GM23338 (cell line): ENCODE results near the gene ARHGAP28. TPM values are rescaled to one million over a fixed set of nuclear protein-coding genes. Genes with fewer than 3 reads are reported as not detected.

Experiments
- ATAC-seq: fragments of 200-7000 bp; cut with Tn5 transposase; 3 replicates; pipeline ENCODE4 v1.9.1; 2020
- DNase-seq: peaks from one replicate; pipeline ENCODE4 v3.0.0-alpha.2; 2015; ENCODE audit warnings: low spot score
- H2AFZ ChIP-seq: fragments of 200-600 bp; sonication (generic); 2 replicates; pipeline ENCODE4 v1.8.0; 2016; ENCODE audit warnings: antibody characterized with exemption, mild to moderate bottlenecking, moderate library complexity
- H3F3A ChIP-seq: fragments of 200-600 bp; sonication (generic); replicated peaks from 2 replicates; pipeline ENCODE4 v1.8.0; 2017; ENCODE audit warnings: antibody characterized with exemption, mixed run types, low read depth
- H3K27ac ChIP-seq: fragments of 200-600 bp; sonication (generic); 2 replicates; pipeline ENCODE4 v1.6.1; 2016; ENCODE audit warnings: low read depth
- H3K27me3 ChIP-seq: fragments of 200-600 bp; sonication (generic); 2 replicates; pipeline ENCODE4 v1.8.0; 2016; ENCODE audit warnings: mild to moderate bottlenecking, mixed run types, moderate library complexity; ENCODE audit not compliant: insufficient read depth
- H3K36me3 ChIP-seq: fragments of 200-600 bp; sonication (generic); 2 replicates; pipeline ENCODE4 v1.8.0; 2016; ENCODE audit warnings: mild to moderate bottlenecking; ENCODE audit not compliant: insufficient read depth
- H3K4me1 ChIP-seq: fragments of 200-600 bp; sonication (generic); 2 replicates; pipeline ENCODE4 v1.8.0; 2016; ENCODE audit warnings: mild to moderate bottlenecking, moderate library complexity; ENCODE audit not compliant: insufficient read depth
- H3K4me2 ChIP-seq: fragments of 200-600 bp; sonication (generic); 2 replicates; pipeline ENCODE4 v1.7.1; 2017; ENCODE audit warnings: mixed run types
- H3K4me3 ChIP-seq: fragments of 200-600 bp; sonication (generic); 2 replicates; pipeline ENCODE4 v1.6.1; 2016; ENCODE audit warnings: mixed run types
- H3K79me2 ChIP-seq: fragments of 200-600 bp; sonication (generic); replicated peaks from 2 replicates; pipeline ENCODE4 v1.8.0; 2017; ENCODE audit warnings: mild to moderate bottlenecking; ENCODE audit not compliant: insufficient read depth
- H3K9me2 ChIP-seq: fragments of 200-600 bp; sonication (generic); 2 replicates; pipeline ENCODE4 v1.8.0; 2017; ENCODE audit not compliant: insufficient read depth
- H4K20me1 ChIP-seq: fragments of 200-600 bp; sonication (generic); replicated peaks from 2 replicates; pipeline ENCODE4 v1.8.0; 2017; ENCODE audit warnings: mild to moderate bottlenecking; ENCODE audit not compliant: insufficient read depth
- H3K27ac Mint-ChIP-seq: 2 replicates; pipeline ENCODE4 v1.8.0; 2020; ENCODE audit warnings: inconsistent platforms, mild to moderate bottlenecking, moderate library complexity, mixed read lengths
- H3K27me3 Mint-ChIP-seq: 3 replicates; pipeline ENCODE4 v1.8.0; 2022; ENCODE audit warnings: low read depth, mild to moderate bottlenecking, moderate library complexity, mixed read lengths, inconsistent platforms; ENCODE audit not compliant: insufficient read depth, poor library complexity
- H3K36me3 Mint-ChIP-seq: 3 replicates; pipeline ENCODE4 v1.8.0; 2021; ENCODE audit warnings: low read depth, mild to moderate bottlenecking, inconsistent platforms, moderate library complexity, mixed read lengths
- H3K4me1 Mint-ChIP-seq: 3 replicates; pipeline ENCODE4 v1.8.0; 2020; ENCODE audit warnings: mild to moderate bottlenecking, inconsistent platforms, mixed read lengths
- H3K4me3 Mint-ChIP-seq: 3 replicates; pipeline ENCODE4 v1.8.0; 2021; ENCODE audit warnings: moderate library complexity, mild to moderate bottlenecking, inconsistent platforms, mixed read lengths
- H3K9me3 Mint-ChIP-seq: 3 replicates; pipeline ENCODE4 v1.8.0; 2020; ENCODE audit warnings: moderate library complexity, mild to moderate bottlenecking, inconsistent platforms, mixed read lengths
- CREB1 ChIP-seq: fragments of 250-450 bp; sonication (Bioruptor Pico); IDR thresholded peaks from 2 replicates; pipeline ENCODE4 v1.5.0; 2020; ENCODE audit warnings: low read depth, mild to moderate bottlenecking, moderate library complexity
- ETS1 ChIP-seq: IDR thresholded peaks from 2 replicates; pipeline ENCODE4 v1.6.1; 2016; ENCODE audit warnings: antibody characterized with exemption
- EZH2 ChIP-seq: fragments of 200-600 bp; sonication (generic); IDR thresholded peaks from one replicate; pipeline ENCODE4 v1.8.0; 2017; ENCODE audit warnings: antibody characterized with exemption, mild to moderate bottlenecking, low read depth; ENCODE audit not compliant: unreplicated experiment
- EZH2phosphoT487 ChIP-seq: fragments of 200-600 bp; sonication (generic); IDR thresholded peaks from one replicate; pipeline ENCODE4 v1.8.1; 2018; ENCODE audit warnings: antibody characterized with exemption; ENCODE audit not compliant: unreplicated experiment
- NANOG ChIP-seq: IDR thresholded peaks from 2 replicates; pipeline ENCODE4 v1.6.1; 2016; ENCODE audit warnings: antibody characterized with exemption, borderline replicate concordance
- POLR2AphosphoS5 ChIP-seq: IDR thresholded peaks from 2 replicates; pipeline ENCODE4 v1.6.1; 2016; ENCODE audit warnings: antibody characterized with exemption, low read depth
- REST ChIP-seq: IDR thresholded peaks from one replicate; pipeline ENCODE4 v1.6.1; 2018; ENCODE audit warnings: antibody characterized with exemption; ENCODE audit not compliant: unreplicated experiment
- STAT1 ChIP-seq: IDR thresholded peaks from one replicate; pipeline ENCODE4 v1.6.1; 2016; ENCODE audit warnings: antibody characterized with exemption; ENCODE audit not compliant: unreplicated experiment
- ZNF462 ChIP-seq: fragments of 250-450 bp; sonication (Bioruptor Pico); IDR thresholded peaks from 2 replicates; pipeline ENCODE4 v1.5.0; 2020; ENCODE audit warnings: mild to moderate bottlenecking, moderate library complexity
- polyA plus RNA-seq: library from polyadenylated mRNA; unstranded; fragments of >200 nt; fragmentation: Nextera tagmentation; extraction: Ambion mirVana; gene quantifications from 2 replicates; pipeline ENCODE4 v1.2.1, GENCODE V29; 2016
- total RNA-seq: library from RNA; depleted of rRNA; stranded (reverse); fragments of >200 nt; shearing (Covaris generic); gene quantifications from 2 replicates; pipeline ENCODE4 v1.2.3, GENCODE V29; 2014

ARHGAP28 gene
- total and polyA plus RNA-seq, 2 experiments from 2014 or later, result 2.8 to 9.6 TPM

- TF ChIP-seq ETS1 (no peak), REST (no peak), CREB1 (CRISPR knock-in tag) (no peak), NANOG (no peak)
Observed at GRCh38 chr18:6886797-6887330, 157.3 kb downstream of the ARHGAP28 start (continued).

GRCh38 chr18:6891788-6892187 lies 162.3 kb downstream of the ARHGAP28 start:
- Histone ChIP-seq H3K4me1 (no peaks in the 10 kb centered on the region), H2AFZ (no peak overlapping the region), H3K36me3 (no peaks in the 10 kb centered on the region), H4K20me1 (no peaks in the 10 kb centered on the region), H3K27ac (no peak overlapping the region), H3K4me2 (no peak overlapping the region), H3K79me2 (no peaks in the 10 kb centered on the region), H3F3A (no peaks in the 10 kb centered on the region), H3K27me3 (no peaks in the 10 kb centered on the region), H3K9me2 (no peaks in the 10 kb centered on the region; the same call in 1 of the 2 replicates), H3K4me3 (no peak overlapping the region)
- H3K27ac Mint-ChIP-seq, result no peak overlapping the region
- ATAC-seq, result no peak
- H3K4me1 Mint-ChIP-seq, result no peaks in the 10 kb centered on the region
- H3K4me3 Mint-ChIP-seq, result no peak overlapping the region
- H3K9me3 Mint-ChIP-seq, result no peaks in the 10 kb centered on the region
- H3K36me3 Mint-ChIP-seq, result peaks cover 3% of the 10 kb centered on the region; the same call in 2 of the 3 replicates
- H3K27me3 Mint-ChIP-seq, result no peaks in the 10 kb centered on the region
- DNase-seq, result no peak
- TF ChIP-seq STAT1 (no peak), EZH2phosphoT487 (no peak), POLR2AphosphoS5 (no peak), EZH2 (no peak), ETS1 (no peak), CREB1 (CRISPR knock-in tag) (no peak), ZNF462 (CRISPR knock-in tag) (no peak)
